GM18511 (cell line): ENCODE data around the gene RASGEF1B.

Experiments
- ATAC-seq: cut with Tn5 transposase; IDR thresholded peaks from one replicate; pipeline ENCODE4 v1.9.1; 2021; ENCODE audit warnings: mild to moderate bottlenecking, moderate library complexity; ENCODE audit not compliant: unreplicated experiment

The RASGEF1B gene

GRCh38 chr4:81399306-81400086, 72.2 kb downstream of the RASGEF1B start:
- no peak for ATAC-seq

- ATAC-seq, result no peak
These were observed 73.3 kb downstream of the RASGEF1B start for GRCh38 chr4:81398379-81398778.

GRCh38 chr4:81397635-81398034, 74.1 kb downstream of the RASGEF1B start:
- ATAC-seq, result no peak

- no peak for ATAC-seq
These were observed 76.5 kb downstream of the RASGEF1B start for GRCh38 chr4:81395239-81395638.

- ATAC-seq, result no peak
These were observed 79.5 kb downstream of the RASGEF1B start for GRCh38 chr4:81392164-81392563.

GRCh38 chr4:81389720-81390119, 82.0 kb downstream of the RASGEF1B start:
- ATAC-seq, result no peak

- ATAC-seq, result no peak
These were observed 91.3 kb downstream of the RASGEF1B start for GRCh38 chr4:81380437-81380836.

- ATAC-seq, result no peak
These were observed 93.3 kb downstream of the RASGEF1B start for GRCh38 chr4:81378386-81378785.

GRCh38 chr4:81377191-81377590, 94.5 kb downstream of the RASGEF1B start:
- ATAC-seq, result no peak

- ATAC-seq, result no peak
These were observed 95.0 kb downstream of the RASGEF1B start for GRCh38 chr4:81376720-81377119.
